ENCODE measurements around the gene ZFP1. TPM values are rescaled to one million over a fixed set of nuclear protein-coding genes. Genes with fewer than 3 reads are reported as not detected.

ZFP1 gene
- polyA plus RNA-seq, 1 of the 3 experiments (the other 2 are of a cell fraction), result 3.0 TPM

- WGBS (ENCODE audit: low lambda C conversion rate), result 89% methylated on average over 16 of the region's 26 CpGs
- no peaks in the 10 kb centered on the region for H3K36me3 ChIP-seq (replicated peaks in 1 of 2; ENCODE audit: control insufficient read depth in 1 of 2, insufficient read depth in 2 of 2, low read length in 1 of 2)
- no peak overlapping the region for H2AFZ ChIP-seq (ENCODE audit: low read depth)
- peaks cover 25% of the 10 kb centered on the region for H3F3A ChIP-seq (replicated peaks; ENCODE audit: insufficient read depth)
- H3K4me3 ChIP-seq (ENCODE audit: low read depth in 2 of 2, low read length in 1 of 2), result no peak overlapping the region
- H3K27ac ChIP-seq (ENCODE audit: low read depth in 2 of 2, low read length in 1 of 2), result no peak overlapping the region; a peak in 1 of 4 replicates
- CTCF ChIA-PET, result interaction anchor here (0.6 to 8.5 kb wide), 35 partner anchors 7 to 404 kb away, joined by 3 to 182 read pairs (median 6); partner anchors contain the start of genes WDR59 and ZNRF1
- TF ChIP-seq CTCF (IDR thresholded peaks at IDR 0.05) (no peak), CHD2 (IDR thresholded peaks at IDR 0.05; ENCODE audit: low read length, partially characterized antibody) (no peak), TAF1 (IDR thresholded peaks at IDR 0.05; ENCODE audit: borderline replicate concordance, low read depth, low read length) (no peak), PBX3 (IDR thresholded peaks at IDR 0.05) (no peak), RCOR1 (IDR thresholded peaks at IDR 0.05; ENCODE audit: low read length) (no peak), GATA2 (CRISPR knock-in tag; IDR thresholded peaks at IDR 0.05) (no peak), GABPA (IDR thresholded peaks at IDR 0.05; ENCODE audit: low read depth) (no peak), JUND (IDR thresholded peaks at IDR 0.05) (no peak), IRF3 (IDR thresholded peaks at IDR 0.05; ENCODE audit: low read depth, low read length) (no peak), EZH2phosphoT487 (IDR thresholded peaks at IDR 0.05; ENCODE audit: borderline replicate concordance, low read depth) (no peak), YY1 (IDR thresholded peaks at IDR 0.05; ENCODE audit: low read depth) (no peak)
- no peaks in the 10 kb centered on the region for H3K9me3 ChIP-seq
- no peaks in the 10 kb centered on the region for H4K20me1 ChIP-seq (ENCODE audit: insufficient read depth)
- H3K27me3 ChIP-seq (ENCODE audit: insufficient read depth), result no peaks in the 10 kb centered on the region
- H3K4me1 ChIP-seq (ENCODE audit: control insufficient read depth in 1 of 2, insufficient read depth in 2 of 2, low read depth in 1 of 2, low read length in 1 of 2), result peaks cover 29 to 42% of the 10 kb centered on the region in 2 experiments; a peak in 3 of 4 replicates
- no peak overlapping the region for H3K4me2 ChIP-seq
- POLR2A ChIA-PET, result interaction anchor here (2.3 kb wide), 1 partner anchor 114 kb away, joined by 12 read pairs; the partner anchor contains the start of gene ZNRF1
- DNase-seq, result no peak
- H3K9me2 ChIP-seq, result no peaks in the 10 kb centered on the region
- no peak overlapping the region for H3K9ac ChIP-seq
- H3K79me2 ChIP-seq (ENCODE audit: insufficient read depth), result no peaks in the 10 kb centered on the region
Observed at GRCh38 chr16:75111961-75112733, 36.2 kb upstream of the ZFP1 start.

All from SK-N-SH (cell line).